GM10248 (cell line): ENCODE measurements around the gene GRIK2.

Experiments
- CTCF ChIA-PET: fragments of 300-600 bp; sonication (Branson Sonifier 250); formaldehyde crosslinking; extraction: SDS; loops from one replicate; lab custom pipeline; 2021; ENCODE audit warnings: antibody characterized with exemption; lab: Yijun Ruan, JAX
- POLR2A ChIA-PET: fragments of 350-650 bp; sonication (Branson Sonifier 250); formaldehyde crosslinking; extraction: SDS; loops from one replicate; lab custom pipeline; 2020; ENCODE audit warnings: antibody characterized with exemption; lab: Yijun Ruan, JAX
- DNase-seq: peaks from one replicate; pipeline ENCODE4 v3.0.0; 2012; ENCODE audit errors: extremely low spot score
- CTCF ChIP-seq: IDR thresholded peaks from 2 replicates; pipeline ENCODE4 v1.5.1; 2012; ENCODE audit warnings: mild to moderate bottlenecking, low read depth; ENCODE audit errors: extremely low read depth, missing control alignments, control extremely low read depth

The GRIK2 gene

DNA sequence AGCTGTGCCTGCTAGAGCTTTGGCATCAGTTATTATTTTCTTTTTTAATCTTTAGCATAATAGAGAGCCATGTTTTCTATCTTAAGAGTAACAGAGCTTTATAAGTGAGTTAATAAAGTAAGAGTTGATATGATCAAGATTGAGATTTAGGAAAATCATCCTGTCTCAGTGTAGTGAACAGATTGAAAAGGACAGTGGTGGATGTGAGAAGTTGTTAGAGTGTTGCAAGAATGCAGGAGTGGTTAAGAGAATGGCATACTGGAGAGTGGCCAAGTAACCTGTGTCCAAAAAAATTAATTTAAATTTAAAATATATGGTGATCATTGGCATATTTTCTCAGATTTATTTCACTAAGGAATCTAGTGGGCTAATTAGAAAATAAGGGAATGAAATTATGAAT lies 629.3 kb downstream of the GRIK2 start:
- no peak for DNase-seq
- no peak for TF ChIP-seq CTCF
- ChIA-PET POLR2A (no interaction called here), CTCF (no interaction called here)

DNA sequence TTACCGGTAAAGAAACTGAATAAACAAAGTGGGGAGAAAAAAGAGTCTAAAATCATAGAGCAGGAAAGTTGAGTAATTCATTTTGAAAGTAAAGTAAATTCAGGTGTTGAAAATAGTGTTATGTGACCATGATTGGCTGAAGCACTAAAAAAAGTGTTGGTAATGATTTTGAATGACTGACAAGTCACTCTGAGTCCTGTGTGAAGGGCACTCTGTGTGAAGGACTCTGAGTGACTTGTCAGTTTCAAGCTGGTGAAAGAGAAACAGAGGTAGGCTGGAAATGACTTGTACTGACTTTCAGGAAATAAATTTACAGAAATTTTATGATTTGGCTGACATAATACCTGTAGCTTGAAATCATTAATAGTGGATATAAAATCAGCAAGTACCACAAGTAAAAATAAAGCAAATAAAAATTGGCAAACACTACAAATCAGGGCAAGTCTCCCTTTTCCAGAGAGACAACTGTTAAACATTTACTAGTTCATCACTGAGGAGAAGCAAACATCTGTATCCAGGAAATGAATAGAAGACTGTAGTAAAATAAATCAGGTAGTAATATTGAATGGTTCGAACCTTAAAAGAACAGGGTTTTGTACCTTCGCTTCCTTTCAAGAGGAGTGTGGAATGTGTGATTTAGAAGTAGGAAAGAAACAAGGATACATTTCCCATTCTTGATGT lies 630.6 kb downstream of the GRIK2 start:
- DNase-seq: no peak
- POLR2A ChIA-PET: no interaction called here
- no peak for TF ChIP-seq CTCF
- CTCF ChIA-PET: interaction anchor here (0.8 kb wide), 1 partner anchor 14 kb away, joined by 3 read pairs; no protein-coding TSS in a partner anchor

- DNase-seq: no peak
- no peak for TF ChIP-seq CTCF
- POLR2A ChIA-PET: no interaction called here
- CTCF ChIA-PET: no interaction called here
These were observed 633.1 kb downstream of the GRIK2 start for GRCh38 chr6:102026649-102027048.

DNA sequence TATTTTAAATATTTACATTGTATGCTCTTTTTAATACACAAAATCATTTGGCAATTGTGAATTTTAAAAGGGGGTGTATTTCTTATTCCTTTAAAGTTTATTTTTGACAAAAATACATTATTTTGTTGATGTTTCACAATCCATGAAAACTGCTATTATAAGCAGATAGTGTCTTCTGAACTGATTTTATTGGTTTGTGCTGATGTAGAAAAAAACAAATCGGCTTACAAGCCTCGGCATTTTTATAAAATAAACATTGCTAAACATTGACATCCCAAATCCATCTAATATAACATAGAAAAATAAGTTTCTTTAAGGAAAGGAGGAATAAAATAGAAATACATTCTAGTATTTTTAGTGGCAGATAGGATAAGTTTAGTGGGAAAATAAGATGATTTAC lies 634.7 kb downstream of the GRIK2 start:
- no peak for DNase-seq
- TF ChIP-seq CTCF: no peak
- POLR2A ChIA-PET: no interaction called here
- CTCF ChIA-PET: no interaction called here

- ChIA-PET CTCF (interaction anchor here (1.2 kb wide), 1 partner anchor 14 kb away, joined by 3 read pairs; no protein-coding TSS in a partner anchor), POLR2A (no interaction called here)
These were observed 645.5 kb downstream of the GRIK2 start for GRCh38 chr6:102038964-102039363.

DNA sequence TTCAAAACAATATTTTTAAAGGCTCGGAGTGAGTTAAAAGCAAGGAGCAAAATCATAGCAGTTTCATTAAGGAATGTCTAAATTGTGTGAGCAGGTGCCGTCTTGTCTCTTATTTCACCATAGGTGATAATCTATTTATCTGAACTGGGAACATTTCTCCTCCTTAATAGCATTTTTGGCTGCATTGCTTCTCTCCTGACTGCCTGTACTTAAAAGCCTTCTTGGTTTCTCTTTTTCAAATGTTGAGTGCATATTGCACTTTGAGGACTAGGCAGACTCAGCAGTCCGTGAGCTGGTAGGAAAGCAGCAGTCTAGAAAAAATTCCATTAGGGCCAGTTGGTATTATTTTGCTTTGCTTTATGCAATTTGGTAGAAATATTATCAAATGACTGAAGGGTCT lies 645.9 kb downstream of the GRIK2 start:
- ChIA-PET POLR2A (no interaction called here), CTCF (no interaction called here)
- DNase-seq: no peak
- no peak for TF ChIP-seq CTCF

More at GRCh38 chr6:102038964-102039363, 645.5 kb downstream of the GRIK2 start:
- TF ChIP-seq CTCF: no peak
- no peak for DNase-seq
